MG63 (cell line): ENCODE results near the gene EEFSEC. TPM values are rescaled to one million over a fixed set of nuclear protein-coding genes. Genes with fewer than 3 reads are reported as not detected.

Experiments
- DNase-seq: peaks from one replicate; pipeline ENCODE4 v3.0.0-alpha.2; 2020
- H3K27me3 ChIP-seq: fragments of 250-450 bp; sonication (Bioruptor Pico); 2 replicates; pipeline ENCODE4 v1.5.1; 2020; ENCODE audit warnings: mild to moderate bottlenecking, moderate library complexity
- H3K36me3 ChIP-seq: fragments of 250-450 bp; sonication (Bioruptor Pico); 2 replicates; pipeline ENCODE4 v1.5.1; 2020; ENCODE audit warnings: mild to moderate bottlenecking, moderate library complexity
- H3K4me3 ChIP-seq: fragments of 250-450 bp; sonication (Bioruptor Pico); 2 replicates; pipeline ENCODE4 v1.5.1; 2020; ENCODE audit warnings: mild to moderate bottlenecking, moderate library complexity
- H3K9me3 ChIP-seq: fragments of 250-450 bp; sonication (Bioruptor Pico); 2 replicates; pipeline ENCODE4 v1.5.1; 2020; ENCODE audit warnings: mild to moderate bottlenecking, moderate library complexity
- total RNA-seq: library from RNA; depleted of rRNA; stranded (reverse); fragments of >200 nt; shearing (Covaris generic); gene quantifications from 2 replicates; pipeline ENCODE4 v1.2.3, GENCODE V29; 2014; ENCODE audit warnings: low replicate concordance

EEFSEC gene
- total RNA-seq, 1 experiment from 2014 or later = 6.8 TPM

GRCh38 chr3:128278761-128279600, 125.7 kb downstream of the EEFSEC start:
- Histone ChIP-seq H3K27me3 (no peaks in the 10 kb centered on the region), H3K36me3 (no peaks in the 10 kb centered on the region), H3K4me3 (no peak overlapping the region), H3K9me3 (no peaks in the 10 kb centered on the region)
- DNase-seq = peak; percentile 47

GRCh38 chr3:128279601-128279880, 126.3 kb downstream of the EEFSEC start:
- H3K4me3 ChIP-seq = no peak overlapping the region
- H3K36me3 ChIP-seq = no peaks in the 10 kb centered on the region
- H3K9me3 ChIP-seq = no peaks in the 10 kb centered on the region
- no peak for DNase-seq
- H3K27me3 ChIP-seq = no peaks in the 10 kb centered on the region

- no peaks in the 10 kb centered on the region for H3K36me3 ChIP-seq
- H3K27me3 ChIP-seq = no peaks in the 10 kb centered on the region
- DNase-seq = no peak
- H3K9me3 ChIP-seq = no peaks in the 10 kb centered on the region
- H3K4me3 ChIP-seq = no peak overlapping the region
Measured at GRCh38 chr3:128280481-128281052, 127.3 kb downstream of the EEFSEC start.

- H3K27me3 ChIP-seq = no peaks in the 10 kb centered on the region
- H3K36me3 ChIP-seq = no peaks in the 10 kb centered on the region
- H3K9me3 ChIP-seq = no peaks in the 10 kb centered on the region
- H3K4me3 ChIP-seq = no peak overlapping the region
- no peak for DNase-seq
Measured at GRCh38 chr3:128281056-128281455, 127.8 kb downstream of the EEFSEC start.

GRCh38 chr3:128281461-128282367, 128.4 kb downstream of the EEFSEC start:
- no peaks in the 10 kb centered on the region for H3K27me3 ChIP-seq
- DNase-seq = no peak
- no peaks in the 10 kb centered on the region for H3K9me3 ChIP-seq
- no peak overlapping the region for H3K4me3 ChIP-seq
- H3K36me3 ChIP-seq = no peaks in the 10 kb centered on the region

- no peaks in the 10 kb centered on the region for H3K9me3 ChIP-seq
- no peaks in the 10 kb centered on the region for H3K27me3 ChIP-seq
- H3K4me3 ChIP-seq = no peak overlapping the region
- DNase-seq = no peak
- no peaks in the 10 kb centered on the region for H3K36me3 ChIP-seq
Measured at GRCh38 chr3:128282380-128283196, 129.3 kb downstream of the EEFSEC start.

- Histone ChIP-seq H3K9me3 (no peaks in the 10 kb centered on the region), H3K4me3 (no peak overlapping the region), H3K36me3 (no peaks in the 10 kb centered on the region), H3K27me3 (no peaks in the 10 kb centered on the region)
- no peak for DNase-seq
Measured at GRCh38 chr3:128283421-128283820, 130.1 kb downstream of the EEFSEC start.

- no peaks in the 10 kb centered on the region for H3K9me3 ChIP-seq
- DNase-seq = no peak
- no peaks in the 10 kb centered on the region for H3K27me3 ChIP-seq
- H3K4me3 ChIP-seq = no peak overlapping the region
- H3K36me3 ChIP-seq = no peaks in the 10 kb centered on the region
Measured at GRCh38 chr3:128285042-128285966, 132.0 kb downstream of the EEFSEC start.

GRCh38 chr3:128285967-128286321, 132.7 kb downstream of the EEFSEC start:
- no peak for DNase-seq
- Histone ChIP-seq H3K27me3 (no peaks in the 10 kb centered on the region), H3K36me3 (no peaks in the 10 kb centered on the region), H3K4me3 (no peak overlapping the region), H3K9me3 (no peaks in the 10 kb centered on the region)

- H3K9me3 ChIP-seq = no peaks in the 10 kb centered on the region
- H3K27me3 ChIP-seq = no peaks in the 10 kb centered on the region
- no peak overlapping the region for H3K4me3 ChIP-seq
Measured at GRCh38 chr3:128286691-128287090, 133.4 kb downstream of the EEFSEC start.

GRCh38 chr3:128287216-128287615, 133.9 kb downstream of the EEFSEC start:
- Histone ChIP-seq H3K27me3 (no peaks in the 10 kb centered on the region), H3K36me3 (no peaks in the 10 kb centered on the region), H3K9me3 (no peaks in the 10 kb centered on the region), H3K4me3 (no peak overlapping the region)
- no peak for DNase-seq

More at GRCh38 chr3:128286691-128287090, 133.4 kb downstream of the EEFSEC start:
- DNase-seq = no peak
- no peaks in the 10 kb centered on the region for H3K36me3 ChIP-seq

GRCh38 chr3:128289534-128289933, 136.3 kb downstream of the EEFSEC start:
- Histone ChIP-seq H3K36me3 (no peaks in the 10 kb centered on the region), H3K27me3 (no peaks in the 10 kb centered on the region), H3K4me3 (no peak overlapping the region), H3K9me3 (no peaks in the 10 kb centered on the region)
- DNase-seq = no peak

- Histone ChIP-seq H3K9me3 (no peaks in the 10 kb centered on the region), H3K36me3 (no peaks in the 10 kb centered on the region), H3K4me3 (no peak overlapping the region), H3K27me3 (no peaks in the 10 kb centered on the region)
- DNase-seq = no peak
Measured at GRCh38 chr3:128290484-128290883, 137.2 kb downstream of the EEFSEC start.

GRCh38 chr3:128293930-128294329, 140.6 kb downstream of the EEFSEC start:
- Histone ChIP-seq H3K9me3 (no peaks in the 10 kb centered on the region), H3K27me3 (no peaks in the 10 kb centered on the region), H3K36me3 (no peaks in the 10 kb centered on the region), H3K4me3 (no peak overlapping the region)
- DNase-seq = no peak

GRCh38 chr3:128294999-128295468, 141.8 kb downstream of the EEFSEC start:
- no peak overlapping the region for H3K4me3 ChIP-seq
- DNase-seq = no peak
- H3K27me3 ChIP-seq = no peaks in the 10 kb centered on the region
- H3K9me3 ChIP-seq = no peaks in the 10 kb centered on the region
- no peaks in the 10 kb centered on the region for H3K36me3 ChIP-seq
